Lower lobe of right lung (tissue), 2 donors: Measurements from ENCODE around the gene SLC30A1. TPM values are rescaled to one million over a fixed set of nuclear protein-coding genes. Genes with fewer than 3 reads are reported as not detected.

Experiments used
- ATAC-seq, 2 donors: fragments of 200-7000 bp; cut with Tn5 transposase; one replicate each; pipeline ENCODE4 v1.9.1; 2020 to 2022; ENCODE audit warnings: mild to moderate bottlenecking in 2 of 2, moderate library complexity in 2 of 2
- DNase-seq: peaks from one replicate; pipeline ENCODE4 v3.0.0-alpha.2; 2020
- H3K27ac ChIP-seq: fragments of 200-600 bp; one replicate; pipeline ENCODE4 v1.8.0; 2022
- H3K27me3 ChIP-seq: fragments of 200-600 bp; one replicate; pipeline ENCODE4 v1.8.0; 2022; ENCODE audit warnings: low read depth
- H3K36me3 ChIP-seq: fragments of 200-600 bp; one replicate; pipeline ENCODE4 v1.8.0; 2022; ENCODE audit warnings: mild to moderate bottlenecking
- H3K4me1 ChIP-seq: fragments of 200-600 bp; one replicate; pipeline ENCODE4 v1.8.0; 2022
- H3K4me3 ChIP-seq: fragments of 200-600 bp; one replicate; pipeline ENCODE4 v1.8.0; 2022; ENCODE audit warnings: mild to moderate bottlenecking
- H3K9me3 ChIP-seq: fragments of 200-600 bp; one replicate; pipeline ENCODE4 v1.8.0; 2022
- intact Hi-C: fragments of 100-400 bp; cut with DNase I; formaldehyde crosslinking; loops from one replicate; pipeline ENCODE4 v1.11.0; 2022
- total RNA-seq: library from RNA; stranded (reverse); fragmentation: NEBNext Ultra II Directional; extraction: Animal tissue kit (Norgen Biotek cat#: 25700); gene quantifications from one replicate; pipeline ENCODE4 v1.2.1, GENCODE V29; 2021
- TF ChIP-seq, protein P1 (sequence below): fragments of 200-600 bp; IDR thresholded peaks from one replicate; pipeline ENCODE4 v1.8.0; 2022; ENCODE audit warnings: antibody characterized with exemption, mild to moderate bottlenecking
- donor health status: DM: no; HTN: yes; CAD: no; lungs with severe emphysema.

SLC30A1 gene
- total RNA-seq, 1 donor from 2014 or later: 14.8 TPM

DNA sequence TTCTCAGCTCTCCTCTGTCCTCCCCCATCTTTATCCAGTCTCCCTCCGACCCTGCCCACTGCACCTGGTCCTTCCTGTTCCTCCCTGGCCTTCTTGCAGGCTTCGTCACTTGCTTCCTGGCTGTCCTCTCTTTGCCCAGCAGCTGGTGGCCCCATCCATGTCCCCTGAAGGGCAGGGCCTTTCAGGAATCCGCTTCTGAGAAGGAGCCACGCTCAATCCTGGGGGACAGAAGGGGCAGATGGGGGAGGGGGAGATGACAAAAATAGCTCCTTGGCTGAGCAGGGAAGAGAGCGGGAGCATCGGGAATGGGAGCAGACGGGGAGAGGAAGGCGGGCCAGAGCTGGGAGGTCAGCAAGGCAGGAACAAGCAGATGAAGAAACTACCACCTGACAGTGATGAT lies 40.7 kb downstream of the SLC30A1 start:
- TF ChIP-seq, protein P1, sequence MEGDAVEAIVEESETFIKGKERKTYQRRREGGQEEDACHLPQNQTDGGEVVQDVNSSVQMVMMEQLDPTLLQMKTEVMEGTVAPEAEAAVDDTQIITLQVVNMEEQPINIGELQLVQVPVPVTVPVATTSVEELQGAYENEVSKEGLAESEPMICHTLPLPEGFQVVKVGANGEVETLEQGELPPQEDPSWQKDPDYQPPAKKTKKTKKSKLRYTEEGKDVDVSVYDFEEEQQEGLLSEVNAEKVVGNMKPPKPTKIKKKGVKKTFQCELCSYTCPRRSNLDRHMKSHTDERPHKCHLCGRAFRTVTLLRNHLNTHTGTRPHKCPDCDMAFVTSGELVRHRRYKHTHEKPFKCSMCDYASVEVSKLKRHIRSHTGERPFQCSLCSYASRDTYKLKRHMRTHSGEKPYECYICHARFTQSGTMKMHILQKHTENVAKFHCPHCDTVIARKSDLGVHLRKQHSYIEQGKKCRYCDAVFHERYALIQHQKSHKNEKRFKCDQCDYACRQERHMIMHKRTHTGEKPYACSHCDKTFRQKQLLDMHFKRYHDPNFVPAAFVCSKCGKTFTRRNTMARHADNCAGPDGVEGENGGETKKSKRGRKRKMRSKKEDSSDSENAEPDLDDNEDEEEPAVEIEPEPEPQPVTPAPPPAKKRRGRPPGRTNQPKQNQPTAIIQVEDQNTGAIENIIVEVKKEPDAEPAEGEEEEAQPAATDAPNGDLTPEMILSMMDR: no peak
- no peak for ATAC-seq
- Histone ChIP-seq H3K9me3 (no peaks in the 10 kb centered on the region), H3K4me1 (peaks cover 7% of the 10 kb centered on the region), H3K27me3 (no peaks in the 10 kb centered on the region), H3K36me3 (no peaks in the 10 kb centered on the region), H3K27ac (no peak overlapping the region), H3K4me3 (no peak overlapping the region)
- intact Hi-C loops: no loop called here
- no peak for DNase-seq

DNA sequence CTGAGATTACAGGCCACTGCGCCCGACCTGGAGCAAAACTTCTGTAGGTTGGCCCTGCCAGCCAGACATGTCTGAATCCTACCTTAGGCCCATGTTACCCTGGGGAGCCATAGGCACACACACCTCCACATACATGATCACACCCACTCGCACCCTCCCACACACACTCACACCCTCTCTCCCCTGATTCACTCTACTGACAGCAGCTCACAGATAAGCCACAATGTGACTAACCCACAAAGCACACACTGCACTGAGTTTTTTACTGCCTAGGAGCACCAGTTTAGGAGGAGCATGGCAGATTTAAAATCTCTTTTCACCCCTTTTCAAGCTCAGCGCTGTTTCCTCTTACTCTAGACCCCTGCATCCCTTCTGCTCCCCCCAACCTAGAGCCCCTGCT lies 41.7 kb downstream of the SLC30A1 start:
- H3K27me3 ChIP-seq: no peaks in the 10 kb centered on the region
- intact Hi-C loops: no loop called here
- DNase-seq (no peak), ATAC-seq (no peak)
- H3K9me3 ChIP-seq: no peaks in the 10 kb centered on the region
- peaks cover 4% of the 10 kb centered on the region for H3K4me1 ChIP-seq
- H3K36me3 ChIP-seq: no peaks in the 10 kb centered on the region
- no peak overlapping the region for H3K27ac ChIP-seq
- TF ChIP-seq, protein P1: no peak
- no peak overlapping the region for H3K4me3 ChIP-seq

DNA sequence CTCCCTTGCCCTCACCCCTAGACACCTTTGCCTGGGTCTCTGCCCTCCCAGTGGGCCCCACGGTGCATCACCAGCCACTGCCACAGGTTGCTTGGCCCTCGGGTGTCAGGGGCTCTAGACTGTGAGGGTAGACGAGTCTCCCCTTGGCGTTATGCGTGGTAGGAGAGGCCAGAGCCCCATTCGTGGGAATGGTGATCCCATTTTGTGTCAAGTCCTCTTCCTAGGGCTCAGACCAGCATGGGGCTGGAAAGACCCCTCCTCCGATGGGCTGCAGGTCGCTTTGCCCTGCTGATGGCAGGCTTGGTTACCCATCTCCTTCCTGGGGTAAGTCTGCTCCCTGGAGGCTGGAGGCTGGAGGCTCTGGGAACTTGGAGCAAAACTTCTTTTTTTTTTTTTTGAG lies 42.4 kb downstream of the SLC30A1 start:
- no peaks in the 10 kb centered on the region for H3K4me1 ChIP-seq
- no peak overlapping the region for H3K27ac ChIP-seq
- no peak overlapping the region for H3K4me3 ChIP-seq
- DNase-seq (no peak), ATAC-seq (no peak)
- H3K36me3 ChIP-seq: no peaks in the 10 kb centered on the region
- intact Hi-C loops: no loop called here
- TF ChIP-seq, protein P1: no peak
- H3K9me3 ChIP-seq: no peaks in the 10 kb centered on the region
- no peaks in the 10 kb centered on the region for H3K27me3 ChIP-seq

DNA sequence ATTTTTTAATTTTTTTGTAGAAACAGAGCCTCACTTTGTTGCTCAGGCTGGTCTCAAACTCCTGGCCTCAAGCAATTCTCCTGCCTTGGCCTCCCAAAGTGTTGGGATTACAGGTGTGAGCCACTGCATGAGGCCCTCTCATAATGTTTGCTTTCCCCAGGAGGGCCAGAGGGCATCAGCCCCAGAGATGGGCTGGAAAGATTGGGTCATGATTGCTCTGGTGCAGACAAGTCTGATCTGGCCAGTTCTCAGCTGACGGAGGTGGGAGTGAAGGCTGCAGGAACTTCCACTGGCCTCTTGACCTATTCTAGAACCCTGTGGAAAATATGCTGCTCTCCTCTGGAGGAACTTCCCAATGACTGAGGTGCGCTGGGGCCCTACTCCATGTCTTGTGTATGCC lies 43.6 kb downstream of the SLC30A1 start:
- intact Hi-C loops: no loop called here
- H3K27me3 ChIP-seq: no peaks in the 10 kb centered on the region
- H3K4me3 ChIP-seq: no peak overlapping the region
- no peak for DNase-seq
- no peaks in the 10 kb centered on the region for H3K36me3 ChIP-seq
- no peak for ATAC-seq
- no peaks in the 10 kb centered on the region for H3K4me1 ChIP-seq
- H3K9me3 ChIP-seq: no peaks in the 10 kb centered on the region
- TF ChIP-seq, protein P1: no peak
- no peak overlapping the region for H3K27ac ChIP-seq

GRCh38 chr1:211534545-211535291 lies 44.2 kb downstream of the SLC30A1 start:
- ATAC-seq (no peak), DNase-seq (no peak)
- Histone ChIP-seq H3K9me3 (no peaks in the 10 kb centered on the region), H3K36me3 (no peaks in the 10 kb centered on the region), H3K4me3 (no peak overlapping the region), H3K4me1 (no peaks in the 10 kb centered on the region), H3K27ac (no peak overlapping the region), H3K27me3 (no peaks in the 10 kb centered on the region)
- intact Hi-C loops: no loop called here
- TF ChIP-seq, protein P1: no peak
